Transverse colon (tissue), 4 donors: ENCODE data around the gene MAL. TPM values are rescaled to one million over a fixed set of nuclear protein-coding genes. Genes with fewer than 3 reads are reported as not detected.

ENCODE experiments used
- DNase-seq: peaks from one replicate; pipeline ENCODE4 v3.0.0-alpha.2; 2019
- H3K27ac ChIP-seq, 4 donors: fragments of 200-600 bp; sonication (generic); 2 replicates each; pipeline ENCODE4 v1.5.1; 2016 to 2018; ENCODE audit warnings: inconsistent platforms in 4 of 4
- H3K27me3 ChIP-seq: fragments of 200-600 bp; sonication (generic); 2 replicates; pipeline ENCODE4 v1.5.1; 2017; ENCODE audit warnings: inconsistent platforms
- H3K36me3 ChIP-seq, 4 donors: fragments of 200-600 bp; sonication (generic); 2 replicates each; pipeline ENCODE4 v1.5.1; 2017 to 2019; ENCODE audit warnings: inconsistent platforms in 4 of 4
- H3K4me1 ChIP-seq, 4 donors: fragments of 200-600 bp; sonication (generic); 2 replicates each; pipeline ENCODE4 v1.5.1; 2017 to 2020; ENCODE audit warnings: inconsistent platforms in 4 of 4
- H3K4me3 ChIP-seq, 4 donors: fragments of 200-600 bp; sonication (generic); 1 replicate in 1 of 4; 2 replicates in 3 of 4; pipeline versions ENCODE4 v1.5.1 to v1.6.1; 2017 to 2019; ENCODE audit warnings: inconsistent platforms in 4 of 4
- H3K9me3 ChIP-seq, 2 donors: fragments of 200-600 bp; sonication (generic); 2 replicates each; pipeline ENCODE4 v1.5.1; 2017 to 2019; ENCODE audit warnings: inconsistent platforms in 2 of 2
- EP300 ChIP-seq: sonication (generic); formaldehyde crosslinking; IDR thresholded peaks from one replicate; pipeline ENCODE4 v1.6.1; 2017; ENCODE audit warnings: antibody characterized with exemption, low read depth
- POLR2A ChIP-seq: fragments of 450-650 bp; IDR thresholded peaks from one replicate; pipeline ENCODE4 v1.6.1; 2016; ENCODE audit warnings: antibody characterized with exemption, mild to moderate bottlenecking, moderate library complexity
- POLR2AphosphoS5 ChIP-seq, 3 donors: sonication (generic); formaldehyde crosslinking; IDR thresholded peaks; one replicate each; pipeline ENCODE4 v1.6.1; 2016; ENCODE audit warnings: antibody characterized with exemption in 3 of 3
- WGBS, 2 donors: methylation state at CpG; one replicate each; pipeline ENCODE4 v1.1.5; 2018; ENCODE audit warnings: low coverage in 1 of 2; 5-methylcytosine and 5-hydroxymethylcytosine counted together
- in situ Hi-C, 4 donors: fragments of 200-750 bp; cut with MboI; loops; one replicate each; pipeline versions ENCODE4 v1.15.0 to v1.15.1; 2017; ENCODE audit warnings: low sequenced_read_pairs in 3 of 4, low pct_ligation_motif_present in 1 of 4, low pct_unique_long_range_greater_than_20kb in 1 of 4
- intact Hi-C: fragments of 100-400 bp; cut with DNase I; formaldehyde crosslinking; loops from one replicate; pipeline ENCODE4 v1.15.1; 2023; ENCODE audit warnings: low total_unique reads
- total RNA-seq, 4 donors: library from RNA; depleted of rRNA; stranded (reverse); fragments of >200 nt; gene quantifications; one replicate each; pipeline ENCODE4 v1.1.0, GENCODE V29; 2016
- TF ChIP-seq, protein P1 (sequence below), 5 experiments: fragments of 200-600 bp in 3 of 5; fragments of 450-650 bp in 2 of 5; sonication (generic) in 3 of 5; IDR thresholded peaks; 1 replicate in 2 of 5; 2 replicates in 3 of 5; pipeline ENCODE4 v1.5.1; 2016 to 2017; ENCODE audit warnings: antibody characterized with exemption in 5 of 5, inconsistent platforms in 3 of 5, mild to moderate bottlenecking in 2 of 5, moderate library complexity in 1 of 5

Gene MAL
- total RNA-seq, 4 donors from 2014 or later, result 3.7 to 14.3 (median 5.1) TPM

DNA sequence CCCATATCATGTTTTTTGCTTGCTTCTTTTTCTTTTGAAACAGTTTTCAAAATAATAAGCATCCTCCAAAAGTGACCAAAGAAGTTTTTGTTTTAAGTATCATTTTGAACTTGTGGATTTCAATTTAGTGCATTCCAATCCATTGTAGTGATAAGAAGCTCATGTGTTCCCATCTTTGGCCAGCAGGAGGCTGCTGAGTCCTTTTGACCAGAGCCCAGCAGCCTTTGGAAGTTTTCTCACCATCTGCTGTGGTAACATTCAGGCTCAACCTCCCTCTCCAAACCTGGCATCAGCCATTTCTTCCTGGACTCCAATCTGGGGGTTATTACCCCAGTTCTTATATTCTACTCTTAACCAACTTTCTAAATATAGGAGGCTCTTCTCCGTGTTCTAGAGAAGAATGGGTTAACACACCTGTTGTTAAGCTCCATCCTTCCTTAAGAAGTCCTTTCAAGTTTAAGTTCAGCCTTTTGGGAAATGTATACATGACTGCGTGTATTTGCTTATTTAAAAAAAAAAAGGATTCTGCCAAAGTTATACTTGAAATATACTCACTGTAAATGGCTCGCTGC is 39.0 kb upstream of the MAL start:
- no peaks in the 10 kb centered on the region for H3K4me1 ChIP-seq
- in situ Hi-C loops (no loop called here), intact Hi-C loops (no loop called here)
- H3K4me3 ChIP-seq, result no peak overlapping the region
- H3K27ac ChIP-seq, result no peak overlapping the region
- H3K36me3 ChIP-seq, result no peaks in the 10 kb centered on the region
- H3K27me3 ChIP-seq, result peaks cover 8% of the 10 kb centered on the region
- no peaks in the 10 kb centered on the region for H3K9me3 ChIP-seq
- 57 to 65% methylated on average over 3 of the region's 3 CpGs for WGBS, 2 donors
- peak; percentile 34 for DNase-seq
- TF ChIP-seq, protein P1, sequence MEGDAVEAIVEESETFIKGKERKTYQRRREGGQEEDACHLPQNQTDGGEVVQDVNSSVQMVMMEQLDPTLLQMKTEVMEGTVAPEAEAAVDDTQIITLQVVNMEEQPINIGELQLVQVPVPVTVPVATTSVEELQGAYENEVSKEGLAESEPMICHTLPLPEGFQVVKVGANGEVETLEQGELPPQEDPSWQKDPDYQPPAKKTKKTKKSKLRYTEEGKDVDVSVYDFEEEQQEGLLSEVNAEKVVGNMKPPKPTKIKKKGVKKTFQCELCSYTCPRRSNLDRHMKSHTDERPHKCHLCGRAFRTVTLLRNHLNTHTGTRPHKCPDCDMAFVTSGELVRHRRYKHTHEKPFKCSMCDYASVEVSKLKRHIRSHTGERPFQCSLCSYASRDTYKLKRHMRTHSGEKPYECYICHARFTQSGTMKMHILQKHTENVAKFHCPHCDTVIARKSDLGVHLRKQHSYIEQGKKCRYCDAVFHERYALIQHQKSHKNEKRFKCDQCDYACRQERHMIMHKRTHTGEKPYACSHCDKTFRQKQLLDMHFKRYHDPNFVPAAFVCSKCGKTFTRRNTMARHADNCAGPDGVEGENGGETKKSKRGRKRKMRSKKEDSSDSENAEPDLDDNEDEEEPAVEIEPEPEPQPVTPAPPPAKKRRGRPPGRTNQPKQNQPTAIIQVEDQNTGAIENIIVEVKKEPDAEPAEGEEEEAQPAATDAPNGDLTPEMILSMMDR (IDR thresholded peaks at IDR 0.05), result peak; percentile 40 to 63 (median 51)
- no peak for TF ChIP-seq POLR2A

DNA sequence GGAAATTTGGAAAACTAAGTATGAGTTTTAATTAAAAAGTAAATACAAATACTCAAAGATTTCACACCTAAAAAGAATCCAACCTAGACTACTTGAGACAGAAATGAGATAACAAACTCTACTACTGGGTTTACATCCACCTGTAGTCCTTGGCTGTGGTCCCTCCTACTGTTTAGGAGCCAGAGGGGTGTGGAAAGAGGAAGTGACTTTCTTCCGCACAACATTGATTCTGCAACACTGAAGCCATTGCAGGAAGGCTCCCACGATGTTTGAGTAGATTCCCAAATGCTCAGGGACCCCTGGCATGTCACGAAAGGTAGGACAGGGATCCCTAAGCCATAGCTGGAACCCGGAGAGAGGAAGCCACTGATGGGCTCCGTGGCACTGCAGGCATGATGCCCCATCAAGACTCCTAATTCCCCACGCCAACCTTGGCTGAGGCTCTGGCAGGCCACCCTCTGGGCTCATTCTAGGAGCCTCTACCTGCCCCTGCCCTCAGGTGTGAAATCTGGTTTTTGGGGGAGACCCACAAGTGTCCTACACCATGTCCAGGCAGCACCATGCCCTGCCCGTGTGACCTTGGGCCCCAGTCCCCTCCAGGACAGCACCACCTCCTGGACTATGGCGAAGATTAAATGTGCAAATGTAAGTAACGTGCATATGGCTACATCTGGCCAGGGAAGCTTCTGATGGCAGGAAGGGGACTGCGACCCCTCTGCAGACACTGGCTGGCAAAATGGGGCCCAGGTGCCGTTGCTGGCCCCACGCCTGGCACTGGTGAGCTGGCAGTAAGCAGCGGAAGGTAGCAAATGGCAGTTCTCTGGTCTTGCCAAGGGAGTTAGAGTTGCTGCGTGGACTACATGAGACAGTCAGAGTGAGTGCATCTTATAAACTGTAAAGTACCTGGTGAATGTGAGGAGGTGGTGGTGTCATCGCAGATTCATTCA is 38.2 kb upstream of the MAL start:
- DNase-seq, result no peak
- no peak overlapping the region for H3K27ac ChIP-seq
- H3K4me1 ChIP-seq, result no peaks in the 10 kb centered on the region
- H3K9me3 ChIP-seq, result no peaks in the 10 kb centered on the region
- 75 to 86% methylated on average over 8 to 13 of the region's 15 CpGs for WGBS, 2 donors
- intact Hi-C loops, result no loop called here
- no peak overlapping the region for H3K4me3 ChIP-seq
- in situ Hi-C loops, result no loop called here
- peaks cover 8% of the 10 kb centered on the region for H3K27me3 ChIP-seq
- TF ChIP-seq, protein P1 (IDR thresholded peaks at IDR 0.05), result no peak
- TF ChIP-seq EP300 (no peak), POLR2AphosphoS5 (IDR thresholded peaks at IDR 0.05) (no peak), POLR2A (no peak)
- no peaks in the 10 kb centered on the region for H3K36me3 ChIP-seq

DNA sequence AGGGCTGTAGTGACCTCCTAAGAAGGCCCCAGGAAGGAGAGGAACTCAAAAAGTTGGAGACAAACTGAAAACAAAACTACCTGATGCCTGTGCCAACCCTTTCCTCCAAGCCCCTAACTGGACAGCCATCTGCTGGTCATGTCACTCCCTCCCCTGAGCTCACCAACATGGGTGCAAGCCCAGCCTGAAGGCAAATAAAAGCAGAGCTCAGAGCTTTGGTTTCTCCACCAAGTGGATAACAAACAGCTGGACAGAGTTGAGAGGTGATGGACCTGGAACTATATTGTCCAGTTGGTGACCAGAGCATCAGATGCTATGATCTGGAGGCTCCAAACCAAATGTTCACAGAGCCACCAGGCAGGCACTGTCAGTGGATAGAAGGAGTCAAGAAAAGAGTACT is 34.6 kb upstream of the MAL start:
- Histone ChIP-seq H3K36me3 (no peaks in the 10 kb centered on the region), H3K27me3 (no peaks in the 10 kb centered on the region), H3K27ac (no peak overlapping the region), H3K4me3 (no peak overlapping the region), H3K4me1 (no peaks in the 10 kb centered on the region), H3K9me3 (no peaks in the 10 kb centered on the region)
- in situ Hi-C loops, result no loop called here
- intact Hi-C loops, result no loop called here
- TF ChIP-seq EP300, result no peak
- TF ChIP-seq, protein P1 (IDR thresholded peaks at IDR 0.05), result no peak
- no peak for TF ChIP-seq POLR2A
- no peak for TF ChIP-seq POLR2AphosphoS5 (IDR thresholded peaks at IDR 0.05)
- no peak for DNase-seq

DNA sequence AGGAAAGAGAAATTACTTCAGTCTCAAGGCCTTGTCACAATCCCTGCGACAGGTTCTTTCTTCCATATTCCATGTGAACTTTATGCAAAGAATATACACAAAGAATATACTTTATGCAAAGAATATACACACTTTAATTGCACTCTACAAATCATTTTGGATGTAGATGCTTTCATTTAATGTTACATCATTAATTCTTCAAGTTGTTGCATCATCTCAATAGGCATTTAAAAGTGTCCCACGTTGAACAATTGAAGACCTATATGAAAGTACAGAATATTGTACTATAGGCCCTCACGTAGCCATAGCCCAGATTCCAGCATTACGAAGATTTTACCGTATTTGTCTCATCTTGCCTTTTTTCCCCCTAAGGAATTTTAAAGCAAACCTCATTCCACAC is 33.1 kb upstream of the MAL start:
- Histone ChIP-seq H3K36me3 (no peaks in the 10 kb centered on the region), H3K27ac (no peak overlapping the region), H3K27me3 (peaks cover 2% of the 10 kb centered on the region), H3K9me3 (no peaks in the 10 kb centered on the region), H3K4me1 (no peaks in the 10 kb centered on the region), H3K4me3 (no peak overlapping the region)
- no peak for DNase-seq
- in situ Hi-C loops (no loop called here), intact Hi-C loops (no loop called here)
- TF ChIP-seq EP300 (no peak), POLR2AphosphoS5 (IDR thresholded peaks at IDR 0.05) (no peak), POLR2A (no peak)
- TF ChIP-seq, protein P1 (IDR thresholded peaks at IDR 0.05), result no peak
- 82 to 87% methylated on average over 5 of the region's 5 CpGs for WGBS, 2 donors
